ENCODE data around the gene C17orf107. TPM values are rescaled to one million over a fixed set of nuclear protein-coding genes. Genes with fewer than 3 reads are reported as not detected.
A peak's percentile ranks its signal among the peaks of the same experiment; 100 is the strongest.

The C17orf107 gene
- polyA plus RNA-seq, 1 of the 3 experiments (the other 2 are of a cell fraction) = 0.44 TPM

- no peak overlapping the region for H3K4me3 ChIP-seq (ENCODE audit: low read depth in 2 of 2, low read length in 1 of 2)
- no peaks in the 10 kb centered on the region for H3K27me3 ChIP-seq (ENCODE audit: insufficient read depth)
- H3K36me3 ChIP-seq (replicated peaks in 1 of 2; ENCODE audit: control insufficient read depth in 1 of 2, insufficient read depth in 2 of 2, low read length in 1 of 2) = peaks cover 36 to 43% of the 10 kb centered on the region in 2 experiments
- peak overlapping the region in 1 of 2 experiments; percentile 97; a peak in 2 of 4 replicates for H3K27ac ChIP-seq (ENCODE audit: low read depth in 2 of 2, low read length in 1 of 2)
- H3K9ac ChIP-seq = no peak overlapping the region
- H3K4me1 ChIP-seq (ENCODE audit: control insufficient read depth in 1 of 2, insufficient read depth in 2 of 2, low read depth in 1 of 2, low read length in 1 of 2) = peaks cover 23 to 46% of the 10 kb centered on the region in 2 experiments
- H3K9me3 ChIP-seq = no peaks in the 10 kb centered on the region
- no peak for DNase-seq
- POLR2A ChIA-PET = no interaction called here
- TF ChIP-seq FOXM1 (IDR thresholded peaks at IDR 0.05; ENCODE audit: low read depth) = no peak
- no peak for TF ChIP-seq ELF1 (IDR thresholded peaks at IDR 0.05)
- TF ChIP-seq ZBTB33 (IDR thresholded peaks at IDR 0.05; ENCODE audit: borderline replicate concordance, low read depth) = no peak
- no peak for TF ChIP-seq POLR2AphosphoS5 (IDR thresholded peaks at IDR 0.05; ENCODE audit: low read depth, low read length)
- no peak for TF ChIP-seq EZH2phosphoT487 (IDR thresholded peaks at IDR 0.05; ENCODE audit: borderline replicate concordance, low read depth)
- TF ChIP-seq IRF3 (IDR thresholded peaks at IDR 0.05; ENCODE audit: low read depth, low read length) = no peak
- TF ChIP-seq TCF12 (IDR thresholded peaks at IDR 0.05) = no peak
- no peak for TF ChIP-seq SMC3 (IDR thresholded peaks at IDR 0.05; ENCODE audit: low read depth, low read length)
- TF ChIP-seq RFX5 (IDR thresholded peaks at IDR 0.05; ENCODE audit: low read length) = no peak
- no peak for TF ChIP-seq FOSL2 (IDR thresholded peaks at IDR 0.05; ENCODE audit: borderline replicate concordance, low read depth)
- no peak for TF ChIP-seq RAD21 (IDR thresholded peaks at IDR 0.05; ENCODE audit: low read length)
- TF ChIP-seq MXI1 (IDR thresholded peaks at IDR 0.05; ENCODE audit: low read depth, low read length) = no peak
- TF ChIP-seq CHD2 (IDR thresholded peaks at IDR 0.05; ENCODE audit: low read length, partially characterized antibody) = no peak
- H3F3A ChIP-seq (replicated peaks; ENCODE audit: insufficient read depth) = peaks cover 63% of the 10 kb centered on the region
- peaks cover 45% of the 10 kb centered on the region for H4K20me1 ChIP-seq (ENCODE audit: insufficient read depth)
- no peak overlapping the region for H3K4me2 ChIP-seq
- no peaks in the 10 kb centered on the region for H3K9me2 ChIP-seq
- H2AFZ ChIP-seq (ENCODE audit: low read depth) = no peak overlapping the region
- peaks cover 91% of the 10 kb centered on the region for H3K79me2 ChIP-seq (ENCODE audit: insufficient read depth)
- CTCF ChIA-PET = interaction anchor here (1.5 to 3.9 kb wide), 2 partner anchors 34 to 45 kb away, joined by 4 to 29 read pairs; partner anchors contain the start of gene CAMTA2
- 86% methylated on average over 11 of the region's 13 CpGs for WGBS (ENCODE audit: low lambda C conversion rate)
Measured at GRCh38 chr17:4942760-4943508, 43.6 kb downstream of the C17orf107 start.

DNA sequence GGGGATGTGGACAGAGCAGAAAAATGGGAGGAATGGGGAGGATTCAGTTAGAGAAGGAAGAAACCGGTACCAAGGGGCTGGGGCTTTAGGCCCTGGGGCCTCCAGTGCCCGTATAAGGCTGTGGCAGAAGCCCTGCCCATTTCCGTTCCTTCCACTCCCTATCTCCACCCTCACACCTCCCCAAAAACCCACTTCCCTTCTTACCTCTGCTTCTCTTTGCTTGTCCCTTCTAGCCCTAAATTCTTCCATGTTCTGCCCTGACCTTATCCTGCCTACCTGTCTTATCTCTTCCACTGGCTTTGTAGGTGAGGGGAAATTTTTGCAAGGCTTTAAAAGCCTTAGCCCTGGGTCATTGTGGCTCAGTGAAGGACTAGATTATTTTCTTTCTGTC, 44.8 kb downstream of the C17orf107 start:
- no peaks in the 10 kb centered on the region for H3K27me3 ChIP-seq (ENCODE audit: insufficient read depth)
- no peak overlapping the region for H2AFZ ChIP-seq (ENCODE audit: low read depth)
- 70% methylated on average over 3 of the region's 3 CpGs for WGBS (ENCODE audit: low lambda C conversion rate)
- H3K36me3 ChIP-seq (replicated peaks in 1 of 2; ENCODE audit: control insufficient read depth in 1 of 2, insufficient read depth in 2 of 2, low read length in 1 of 2) = peaks cover 37 to 40% of the 10 kb centered on the region in 2 experiments
- peaks cover 45% of the 10 kb centered on the region for H4K20me1 ChIP-seq (ENCODE audit: insufficient read depth)
- peak overlapping the region; percentile 98; the same call in 1 of the 2 replicates for H3K4me2 ChIP-seq
- ChIA-PET CTCF (no interaction called here), POLR2A (interaction anchor here (0.7 kb wide), 1 partner anchor 31 kb away, joined by 3 read pairs; no protein-coding TSS in a partner anchor)
- H3K79me2 ChIP-seq (ENCODE audit: insufficient read depth) = peaks cover 84% of the 10 kb centered on the region
- H3F3A ChIP-seq (replicated peaks; ENCODE audit: insufficient read depth) = peaks cover 71% of the 10 kb centered on the region
- no peaks in the 10 kb centered on the region for H3K9me2 ChIP-seq
- DNase-seq = no peak
- H3K9ac ChIP-seq = peak overlapping the region; percentile 41; the same call in 1 of the 2 replicates
- H3K27ac ChIP-seq (ENCODE audit: low read depth in 2 of 2, low read length in 1 of 2) = peak overlapping the region in 1 of 2 experiments; percentile 97; a peak in 2 of 4 replicates
- H3K4me1 ChIP-seq (ENCODE audit: control insufficient read depth in 1 of 2, insufficient read depth in 2 of 2, low read depth in 1 of 2, low read length in 1 of 2) = peaks cover 16 to 35% of the 10 kb centered on the region in 2 experiments
- H3K4me3 ChIP-seq (ENCODE audit: low read depth in 2 of 2, low read length in 1 of 2) = no peak overlapping the region
- no peaks in the 10 kb centered on the region for H3K9me3 ChIP-seq
- TF ChIP-seq FOXJ3 (CRISPR knock-in tag; IDR thresholded peaks at IDR 0.05) (no peak), TCF12 (IDR thresholded peaks at IDR 0.05) (no peak), FOXM1 (IDR thresholded peaks at IDR 0.05; ENCODE audit: low read depth) (no peak), EP300 (IDR thresholded peaks at IDR 0.05; ENCODE audit: borderline replicate concordance in 1 of 2, low read depth in 1 of 2, low read length in 1 of 2) (no peak), MXI1 (IDR thresholded peaks at IDR 0.05; ENCODE audit: low read depth, low read length) (no peak), EZH2phosphoT487 (IDR thresholded peaks at IDR 0.05; ENCODE audit: borderline replicate concordance, low read depth) (no peak), USF2 (IDR thresholded peaks at IDR 0.05; ENCODE audit: borderline replicate concordance, low read depth, low read length) (no peak), NRF1 (IDR thresholded peaks at IDR 0.05; ENCODE audit: low read depth, low read length) (no peak), RXRA (IDR thresholded peaks at IDR 0.05; ENCODE audit: borderline replicate concordance, low read depth) (no peak), CHD2 (IDR thresholded peaks at IDR 0.05; ENCODE audit: low read length, partially characterized antibody) (no peak), GABPA (IDR thresholded peaks at IDR 0.05; ENCODE audit: low read depth) (no peak), SIN3A (IDR thresholded peaks at IDR 0.05; ENCODE audit: borderline replicate concordance, low read depth, low read length) (no peak), SMC3 (IDR thresholded peaks at IDR 0.05; ENCODE audit: low read depth, low read length) (no peak)
- TF ChIP-seq, protein P1, sequence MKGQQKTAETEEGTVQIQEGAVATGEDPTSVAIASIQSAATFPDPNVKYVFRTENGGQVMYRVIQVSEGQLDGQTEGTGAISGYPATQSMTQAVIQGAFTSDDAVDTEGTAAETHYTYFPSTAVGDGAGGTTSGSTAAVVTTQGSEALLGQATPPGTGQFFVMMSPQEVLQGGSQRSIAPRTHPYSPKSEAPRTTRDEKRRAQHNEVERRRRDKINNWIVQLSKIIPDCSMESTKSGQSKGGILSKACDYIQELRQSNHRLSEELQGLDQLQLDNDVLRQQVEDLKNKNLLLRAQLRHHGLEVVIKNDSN (IDR thresholded peaks at IDR 0.05; ENCODE audit: borderline replicate concordance, low read depth) = no peak
